ENCODE results near the gene MKI67.

GRCh38 chr10:128173386-128173785 is 47.2 kb upstream of the MKI67 start:
- TF ChIP-seq CTCF (IDR thresholded peaks at IDR 0.05), result no peak
- no peak for TF ChIP-seq EZH2 (IDR thresholded peaks at IDR 0.05; ENCODE audit: borderline replicate concordance, insufficient read depth, low read depth, low read length, poor library complexity, severe bottlenecking)

Data from B cell (primary cell).